Measurements from ENCODE around the gene DLG1. TPM values are rescaled to one million over a fixed set of nuclear protein-coding genes. Genes with fewer than 3 reads are reported as not detected.

DLG1 gene
- total RNA-seq, 4 donors from 2014 or later = 103 to 150 (median 122) TPM

DNA sequence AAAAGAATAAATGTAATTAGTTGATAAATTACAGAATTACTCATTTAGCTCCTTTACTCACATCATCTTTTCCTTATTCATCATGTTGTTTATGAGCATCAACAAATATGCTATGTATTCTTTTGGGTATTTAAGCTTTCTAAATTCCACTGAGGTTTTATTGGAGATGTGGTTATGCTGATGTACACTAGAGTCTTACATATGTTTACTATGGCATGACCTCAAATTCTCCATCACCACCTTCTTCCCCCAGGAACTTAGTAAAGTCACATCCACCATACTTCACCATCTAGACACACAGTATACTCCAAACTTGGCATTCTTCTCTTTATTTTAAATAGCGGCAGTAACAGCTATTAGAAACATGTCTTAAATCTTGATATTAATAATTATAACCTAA lies 194.6 kb downstream of the DLG1 start:
- peaks cover 0 to 74% (median 0%) of the 10 kb centered on the region in 3 donors for H3K36me3 ChIP-seq

GRCh38 chr3:197093871-197094270 lies 204.5 kb downstream of the DLG1 start:
- DNase-seq = no peak
- H3K27ac ChIP-seq = no peak overlapping the region
- WGBS, 2 donors = 71 to 92% methylated on average over 1 of the region's 1 CpG
- H3K4me3 ChIP-seq = no peak overlapping the region
- H3K27me3 ChIP-seq = no peaks in the 10 kb centered on the region
- no peaks in the 10 kb centered on the region for H3K4me1 ChIP-seq
- no peaks in the 10 kb centered on the region for H3K9me3 ChIP-seq
- peaks cover 0 to 45% (median 0%) of the 10 kb centered on the region in 3 donors for H3K36me3 ChIP-seq
- intact Hi-C loops (cut with DNase I) = no loop called here
- TF ChIP-seq POLR2A (IDR thresholded peaks at IDR 0.05) (no peak), CTCF (IDR thresholded peaks at IDR 0.05) (no peak)

More for the DNA sequence above, 194.6 kb downstream of the DLG1 start:
- Histone ChIP-seq H3K27me3 (no peaks in the 10 kb centered on the region), H3K4me1 (no peaks in the 10 kb centered on the region), H3K9me3 (no peaks in the 10 kb centered on the region), H3K27ac (no peak overlapping the region), H3K4me3 (no peak overlapping the region)
- no peak for DNase-seq
- WGBS, 2 donors = 90 to 97% methylated on average over 1 of the region's 1 CpG
- no peak for TF ChIP-seq POLR2A (IDR thresholded peaks at IDR 0.05)
- no peak for TF ChIP-seq CTCF (IDR thresholded peaks at IDR 0.05)
- intact Hi-C loops (cut with DNase I) = no loop called here

DNA sequence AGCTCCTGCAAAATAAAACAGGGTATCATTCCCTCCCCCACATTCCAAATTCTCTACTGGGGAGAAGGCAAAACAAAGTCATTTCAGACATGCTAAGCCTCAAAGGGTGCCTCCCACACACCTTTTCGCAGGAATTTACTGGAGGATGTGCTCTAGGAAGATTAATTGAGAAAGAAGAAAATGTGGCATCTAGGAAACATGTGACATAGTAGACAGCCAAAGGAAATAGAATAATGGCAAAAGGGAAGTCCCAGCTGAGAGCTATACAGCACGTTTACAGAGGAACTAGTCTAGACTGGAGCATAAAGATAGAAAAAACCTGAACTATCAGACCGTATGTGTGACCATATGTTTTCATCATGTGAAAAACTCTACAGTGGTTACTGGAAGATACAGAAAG lies 210.0 kb downstream of the DLG1 start:
- TF ChIP-seq POLR2A (IDR thresholded peaks at IDR 0.05) = no peak
- no peak for TF ChIP-seq CTCF (IDR thresholded peaks at IDR 0.05)
- Histone ChIP-seq H3K27ac (no peak overlapping the region), H3K4me3 (no peak overlapping the region), H3K36me3 (peaks cover 0 to 63% (median 0%) of the 10 kb centered on the region in 3 donors), H3K27me3 (no peaks in the 10 kb centered on the region), H3K9me3 (no peaks in the 10 kb centered on the region), H3K4me1 (no peaks in the 10 kb centered on the region)
- 51 to 69% methylated on average over 3 of the region's 3 CpGs for WGBS, 2 donors
- no peak for DNase-seq
- intact Hi-C loops (cut with DNase I) = no loop called here

GRCh38 chr3:197085137-197085536 lies 213.3 kb downstream of the DLG1 start:
- TF ChIP-seq CTCF (IDR thresholded peaks at IDR 0.05) (no peak), POLR2A (IDR thresholded peaks at IDR 0.05) (no peak)
- H3K27me3 ChIP-seq = no peaks in the 10 kb centered on the region
- H3K36me3 ChIP-seq = peaks cover 0 to 74% (median 0%) of the 10 kb centered on the region in 3 donors
- no peaks in the 10 kb centered on the region for H3K9me3 ChIP-seq
- H3K4me3 ChIP-seq = no peak overlapping the region
- no peak overlapping the region for H3K27ac ChIP-seq
- 95 to 100% methylated on average over 4 of the region's 4 CpGs for WGBS, 2 donors
- no peak for DNase-seq
- intact Hi-C loops (cut with DNase I) = no loop called here
- no peaks in the 10 kb centered on the region for H3K4me1 ChIP-seq

- 74 to 87% methylated on average over 4 of the region's 4 CpGs for WGBS, 2 donors
- no peak overlapping the region for H3K27ac ChIP-seq
- no peak for DNase-seq
- peaks cover 0 to 73% (median 0%) of the 10 kb centered on the region in 3 donors for H3K36me3 ChIP-seq
- TF ChIP-seq POLR2A (IDR thresholded peaks at IDR 0.05) (no peak), CTCF (IDR thresholded peaks at IDR 0.05) (no peak)
- H3K4me3 ChIP-seq = no peak overlapping the region
- H3K27me3 ChIP-seq = no peaks in the 10 kb centered on the region
- intact Hi-C loops (cut with DNase I) = no loop called here
- H3K9me3 ChIP-seq = no peaks in the 10 kb centered on the region
- H3K4me1 ChIP-seq = no peaks in the 10 kb centered on the region
Measured at GRCh38 chr3:197083486-197083885, 214.9 kb downstream of the DLG1 start.
